CD14-positive monocyte (primary cell): ENCODE results near the gene CLDN20. TPM values are rescaled to one million over a fixed set of nuclear protein-coding genes. Genes with fewer than 3 reads are reported as not detected.

Experiments
- DNase-seq, 3 donors: peaks; one replicate each; pipeline ENCODE4 v3.0.0-alpha.2; 2011 to 2022
- H2AFZ ChIP-seq: 2 replicates; pipeline ENCODE4 v1.6.0; 2012; ENCODE audit warnings: mild to moderate bottlenecking, low read depth, low read length, inconsistent platforms; ENCODE audit not compliant: insufficient read depth, poor library complexity, severe bottlenecking
- H3K27ac ChIP-seq, 2 donors: 1 replicate in 1 of 2; 2 replicates in 1 of 2; pipeline ENCODE4 v1.5.1; 2012 to 2013; ENCODE audit warnings: low read length in 2 of 2, control low read depth in 1 of 2, inconsistent platforms in 1 of 2, low read depth in 1 of 2, mild to moderate bottlenecking in 1 of 2
- H3K27me3 ChIP-seq, 2 donors: one replicate each; pipeline versions ENCODE4 v1.6.0 to v1.6.1; 2011 to 2013; ENCODE audit warnings: low read length in 2 of 2; ENCODE audit not compliant: control insufficient read depth in 2 of 2, insufficient read depth in 2 of 2
- H3K36me3 ChIP-seq, 2 donors: replicated peaks in 1 of 2; 1 replicate in 1 of 2; 2 replicates in 1 of 2; pipeline versions ENCODE4 v1.5.1 to v1.6.1; 2012 to 2013; ENCODE audit warnings: low read length in 2 of 2, control low read depth in 1 of 2, inconsistent platforms in 1 of 2, mild to moderate bottlenecking in 1 of 2; ENCODE audit not compliant: insufficient read depth in 2 of 2, control insufficient read depth in 1 of 2
- H3K4me1 ChIP-seq, 2 donors: 1 replicate in 1 of 2; 2 replicates in 1 of 2; pipeline versions ENCODE4 v1.5.1 to v1.6.1; 2012 to 2013; ENCODE audit warnings: low read length in 2 of 2, control low read depth in 1 of 2, inconsistent platforms in 1 of 2, mild to moderate bottlenecking in 1 of 2, moderate library complexity in 1 of 2; ENCODE audit not compliant: insufficient read depth in 2 of 2, control insufficient read depth in 1 of 2
- H3K4me2 ChIP-seq: replicated peaks from 2 replicates; pipeline ENCODE3; 2012; ENCODE audit warnings: low read length, moderate library complexity, mild to moderate bottlenecking; ENCODE audit not compliant: poor library complexity, severe bottlenecking; ENCODE audit errors: extremely low read depth
- H3K4me3 ChIP-seq, 3 experiments: fragments of 200-600 bp in 1 of 3; sonication (generic) in 1 of 3; replicated peaks in 1 of 3; 1 replicate in 2 of 3; 2 replicates in 1 of 3; pipeline ENCODE4 v1.5.1; 2011 to 2013; ENCODE audit warnings: low read length in 3 of 3, mild to moderate bottlenecking in 3 of 3, control low read depth in 2 of 3, low read depth in 2 of 3, inconsistent platforms in 1 of 3, moderate library complexity in 1 of 3
- H3K79me2 ChIP-seq: 2 replicates; pipeline ENCODE4 v1.6.0; 2012; ENCODE audit warnings: mild to moderate bottlenecking, control low read depth, inconsistent platforms, low read length, moderate library complexity; ENCODE audit not compliant: insufficient read depth
- H3K9ac ChIP-seq: 2 replicates; pipeline ENCODE4 v1.6.0; 2017; ENCODE audit warnings: low read length, mild to moderate bottlenecking; ENCODE audit not compliant: insufficient read depth, poor library complexity, severe bottlenecking
- H3K9me3 ChIP-seq, 2 donors: replicated peaks in 1 of 2; 1 replicate in 1 of 2; 2 replicates in 1 of 2; pipeline versions ENCODE4 v1.5.1 to v1.6.1; 2012 to 2013; ENCODE audit warnings: low read length in 2 of 2, control low read depth in 1 of 2; ENCODE audit not compliant: control insufficient read depth in 1 of 2, insufficient read depth in 1 of 2
- H4K20me1 ChIP-seq: 2 replicates; pipeline ENCODE4 v1.6.0; 2012; ENCODE audit warnings: mild to moderate bottlenecking, low read length, control low read depth, moderate library complexity; ENCODE audit not compliant: insufficient read depth
- H3K27ac Mint-ChIP-seq, 7 donors: one replicate each; pipeline ENCODE4 v1.8.0; 2020; ENCODE audit warnings: mild to moderate bottlenecking in 7 of 7, mixed read lengths in 7 of 7, moderate library complexity in 6 of 7, inconsistent platforms in 2 of 7
- H3K27me3 Mint-ChIP-seq, 3 donors: one replicate each; pipeline ENCODE4 v1.8.0; 2021 to 2022; ENCODE audit warnings: low read depth in 3 of 3, mild to moderate bottlenecking in 3 of 3, mixed read lengths in 3 of 3, moderate library complexity in 3 of 3, inconsistent platforms in 1 of 3
- H3K36me3 Mint-ChIP-seq, 2 donors: one replicate each; pipeline ENCODE4 v1.8.0; 2020; ENCODE audit warnings: mixed read lengths in 2 of 2, inconsistent platforms in 1 of 2, mild to moderate bottlenecking in 1 of 2
- H3K4me1 Mint-ChIP-seq: one replicate; pipeline ENCODE4 v1.8.0; 2020; ENCODE audit warnings: mild to moderate bottlenecking, mixed read lengths
- H3K4me3 Mint-ChIP-seq, 2 donors: one replicate each; pipeline ENCODE4 v1.8.0; 2020; ENCODE audit warnings: mild to moderate bottlenecking in 2 of 2, mixed read lengths in 2 of 2, moderate library complexity in 1 of 2
- H3K9me3 Mint-ChIP-seq, 7 donors: one replicate each; pipeline ENCODE4 v1.8.0; 2020 to 2022; ENCODE audit warnings: mixed read lengths in 7 of 7, mild to moderate bottlenecking in 6 of 7, moderate library complexity in 6 of 7, inconsistent platforms in 2 of 7
- CTCF ChIP-seq: fragments of 200-600 bp; IDR thresholded peaks from one replicate; pipeline ENCODE4 v1.8.0; 2022; ENCODE audit warnings: antibody characterized with exemption, mild to moderate bottlenecking
- WGBS: methylation state at CpG from one replicate; pipeline ENCODE4 v1.1.5; 2013; ENCODE audit warnings: missing lambda C conversion rate; ENCODE audit not compliant: insufficient coverage; 5-methylcytosine and 5-hydroxymethylcytosine counted together
- intact Hi-C, 2 donors: fragments of 100-400 bp; cut with micrococcal nuclease; formaldehyde crosslinking; loops; one replicate each; pipeline versions ENCODE4 v1.15.0 to v1.15.1; 2023
- polyA plus RNA-seq, 3 donors: library from polyadenylated mRNA; depleted of rRNA in 1 of 3; unstranded in 2 of 3; stranded (reverse) in 1 of 3; fragments of 300-500 nt in 2 of 3; fragments of >200 nt in 1 of 3; fragmentation: Illumina TruSeq in 2 of 3; gene quantifications; 1 replicate in 2 of 3; 2 replicates in 1 of 3; pipeline ENCODE4 v1.2.3, GENCODE V29; 2012 to 2021

CLDN20 gene
- polyA plus RNA-seq, 3 donors: not detected

GRCh38 chr6:155324993-155325392, 61.2 kb downstream of the CLDN20 start:
- Mint-ChIP-seq H3K27ac (no peak overlapping the region), H3K4me3 (no peak overlapping the region), H3K9me3 (no peaks in the 10 kb centered on the region), H3K27me3 (peaks cover 0 to 5% (median 0%) of the 10 kb centered on the region in 3 donors), H3K36me3 (no peaks in the 10 kb centered on the region), H3K4me1 (peaks cover 16% of the 10 kb centered on the region)
- no peaks in the 10 kb centered on the region for H3K79me2 ChIP-seq
- H3K36me3 ChIP-seq: no peaks in the 10 kb centered on the region
- intact Hi-C loops: loop anchor here (5.0 to 10.0 kb wide), 3 partner anchors 100 to 1362 kb away; no protein-coding TSS in a partner anchor
- H3K4me3 ChIP-seq: no peak overlapping the region
- peaks cover 6 to 7% of the 10 kb centered on the region in 2 donors for H3K4me1 ChIP-seq
- no peak for DNase-seq
- no peak overlapping the region for H2AFZ ChIP-seq
- H3K9me3 ChIP-seq: no peaks in the 10 kb centered on the region
- no peaks in the 10 kb centered on the region for H4K20me1 ChIP-seq
- no peak overlapping the region for H3K27ac ChIP-seq
- H3K4me2 ChIP-seq: no peak overlapping the region
- H3K9ac ChIP-seq: no peak overlapping the region
- no peak for TF ChIP-seq CTCF
- no peaks in the 10 kb centered on the region for H3K27me3 ChIP-seq

GRCh38 chr6:155325700-155326516, 62.1 kb downstream of the CLDN20 start:
- Mint-ChIP-seq H3K4me1 (peaks cover 8% of the 10 kb centered on the region), H3K27ac (no peak overlapping the region), H3K4me3 (peak overlapping the region in 1 of 2 donors; percentile 10), H3K9me3 (no peaks in the 10 kb centered on the region), H3K27me3 (peaks cover 0 to 5% (median 0%) of the 10 kb centered on the region in 3 donors), H3K36me3 (no peaks in the 10 kb centered on the region)
- Histone ChIP-seq H3K4me3 (no peak overlapping the region), H2AFZ (no peak overlapping the region), H3K9me3 (no peaks in the 10 kb centered on the region), H3K4me1 (no peaks in the 10 kb centered on the region), H3K79me2 (no peaks in the 10 kb centered on the region), H4K20me1 (no peaks in the 10 kb centered on the region), H3K4me2 (no peak overlapping the region), H3K36me3 (no peaks in the 10 kb centered on the region), H3K9ac (no peak overlapping the region), H3K27me3 (no peaks in the 10 kb centered on the region), H3K27ac (no peak overlapping the region)
- intact Hi-C loops: loop anchor here (2.0 to 10.0 kb wide), 4 partner anchors 99 to 1361 kb away; no protein-coding TSS in a partner anchor
- no peak for DNase-seq
- no peak for TF ChIP-seq CTCF
- 94% methylated on average over 4 of the region's 6 CpGs for WGBS

Other genes starting within 250 kb of the CLDN20 start
- gene TFB1M, start 50.5 kb downstream of the CLDN20 start, polyA plus RNA-seq: 1 to 10 TPM; 4.8 to 5.4 (median 4.8) TPM
- not detected for gene NOX3, start 191.8 kb downstream of the CLDN20 start, polyA plus RNA-seq